K562 (cell line): ENCODE data around the gene CPZ. TPM values are rescaled to one million over a fixed set of nuclear protein-coding genes. Genes with fewer than 3 reads are reported as not detected.

Experiments used
- ATAC-seq: fragments of 200-7000 bp; cut with Tn5 transposase; 3 replicates; pipeline ENCODE4 v1.9.1; 2020; ENCODE audit warnings: moderate library complexity
- BruUV-seq: library from RNA; stranded (reverse); fragments of 400-500 nt; replicated peaks from 2 replicates; lab custom pipeline; 2021; lab: Mats Ljungman, UMichigan
- CTCF ChIA-PET: fragments of 300-600 bp; formaldehyde crosslinking; extraction: SDS; loops from one replicate; lab custom pipeline; 2021; ENCODE audit warnings: low intra/inter-chr PET ratio; lab: Yijun Ruan, JAX
- POLR2A ChIA-PET: fragments of 300-600, 350-650 bp; sonication (Branson Sonifier 250); formaldehyde crosslinking; extraction: SDS; loops from one replicate; lab custom pipeline; 2021; ENCODE audit warnings: antibody characterized with exemption, inconsistent platforms; lab: Yijun Ruan, JAX
- DNase-seq, 4 experiments: peaks; one replicate each; pipeline versions ENCODE4 v3.0.0 to v3.0.0-alpha.2; 2011 to 2018; ENCODE audit warnings: low spot score in 3 of 4, mixed read lengths in 3 of 4; ENCODE audit errors: extremely low read depth in 1 of 4
- FAIRE-seq: peaks from 2 replicates; lab custom pipeline; 2011; peaks lifted over from hg19 to GRCh38; lab: Jason Lieb, UNC
- H2AFZ ChIP-seq: 2 replicates; pipeline ENCODE4 v1.6.0; 2011; ENCODE audit warnings: low read depth, low read length, control low read depth, inconsistent platforms
- H3K27ac ChIP-seq: fragments of 200-600 bp; 3 replicates; pipeline ENCODE4 v1.8.0; 2011; ENCODE audit warnings: low read depth, mild to moderate bottlenecking, control low read depth, inconsistent platforms, low read length, moderate library complexity, mixed read lengths; ENCODE audit errors: extremely low read depth
- H3K27me3 ChIP-seq, 2 experiments: fragments of 300-600 bp in 1 of 2; 2 replicates in 1 of 2; 3 replicates in 1 of 2; pipeline versions ENCODE4 v1.6.0 to v1.8.0; 2011; ENCODE audit warnings: inconsistent platforms in 2 of 2, low read length in 2 of 2, mild to moderate bottlenecking in 1 of 2, mixed read lengths in 1 of 2, moderate library complexity in 1 of 2; ENCODE audit not compliant: control insufficient read depth in 2 of 2, insufficient read depth in 2 of 2
- H3K36me3 ChIP-seq: fragments of 300-600 bp; 3 replicates; pipeline ENCODE4 v1.8.0; 2011; ENCODE audit warnings: mild to moderate bottlenecking, low read length, inconsistent platforms; ENCODE audit not compliant: control insufficient read depth, insufficient read depth
- H3K4me1 ChIP-seq, 2 experiments: fragments of 200-600 bp in 1 of 2; replicated peaks in 1 of 2; 2 replicates in 1 of 2; 3 replicates in 1 of 2; pipeline versions ENCODE4 v1.5.1 to v1.8.0; 2011; ENCODE audit warnings: inconsistent platforms in 2 of 2, low read length in 2 of 2, mild to moderate bottlenecking in 1 of 2, mixed read lengths in 1 of 2, moderate library complexity in 1 of 2; ENCODE audit not compliant: control insufficient read depth in 2 of 2, insufficient read depth in 2 of 2
- H3K4me2 ChIP-seq: 2 replicates; pipeline ENCODE4 v1.6.1; 2011; ENCODE audit warnings: low read length, control low read depth, inconsistent platforms, mixed read lengths; ENCODE audit not compliant: insufficient read depth
- H3K4me3 ChIP-seq: fragments of 200-600 bp; sonication (generic), shearing (Covaris generic); 2 replicates; pipeline ENCODE4 v1.5.1; 2016; ENCODE audit warnings: control low read depth, inconsistent platforms
- H3K79me2 ChIP-seq: fragments of 200-600 bp; 3 replicates; pipeline ENCODE4 v1.8.0; 2011; ENCODE audit warnings: low read length, inconsistent platforms; ENCODE audit not compliant: control insufficient read depth, insufficient read depth
- H3K9ac ChIP-seq, 2 experiments: 2 replicates each; pipeline versions ENCODE4 v1.6.0 to v1.6.1; 2011; ENCODE audit warnings: low read depth in 2 of 2, low read length in 2 of 2, control low read depth in 1 of 2, inconsistent platforms in 1 of 2, mild to moderate bottlenecking in 1 of 2, mixed read lengths in 1 of 2; ENCODE audit not compliant: insufficient read depth in 1 of 2
- H3K9me1 ChIP-seq: one replicate; pipeline ENCODE4 v1.6.0; 2011; ENCODE audit warnings: inconsistent platforms, mild to moderate bottlenecking, low read length, moderate library complexity; ENCODE audit not compliant: control insufficient read depth, insufficient read depth
- H3K9me3 ChIP-seq: replicated peaks from 2 replicates; pipeline ENCODE4 v1.5.1; 2011; ENCODE audit warnings: low read depth, low read length, inconsistent platforms; ENCODE audit not compliant: control insufficient read depth, insufficient read depth
- H4K20me1 ChIP-seq: replicated peaks from 2 replicates; pipeline ENCODE4 v1.6.1; 2011; ENCODE audit warnings: low read length, inconsistent platforms, mixed read lengths; ENCODE audit not compliant: control insufficient read depth, insufficient read depth
- CCAR2 ChIP-seq: fragments of 200-400 bp; formaldehyde crosslinking; IDR thresholded peaks from 2 replicates; pipeline ENCODE4 v1.6.1; 2017; ENCODE audit warnings: mild to moderate bottlenecking, low read depth, low read length
- SAP30 ChIP-seq: fragments of 200-600 bp; sonication (generic); IDR thresholded peaks from 2 replicates; pipeline ENCODE4 v1.6.1; 2012; ENCODE audit warnings: borderline replicate concordance, low read depth, mild to moderate bottlenecking, moderate library complexity, low read length, control low read depth, inconsistent platforms; ENCODE audit not compliant: insufficient read depth, poor library complexity, severe bottlenecking
- WGBS: fragments of 100-300 bp; shearing (Covaris generic); methylation state at CpG from one replicate; pipeline ENCODE4 v1.1.6; 2016; ENCODE audit warnings: low coverage, mixed read lengths; ENCODE audit not compliant: insufficient coverage; ENCODE audit errors: missing lambda C conversion rate; 5-methylcytosine and 5-hydroxymethylcytosine counted together
- in situ Hi-C: fragments of 300-500 bp; cut with MboI; formaldehyde crosslinking; loops from 4 replicates; pipeline ENCODE4 v1.15.0; 2018; ENCODE audit warnings: inconsistent platforms, mixed read lengths
- intact Hi-C: fragments of 100-400 bp; cut with micrococcal nuclease; formaldehyde crosslinking; loops from 2 replicates; pipeline ENCODE4 v1.14.2; 2022
- polyA plus RNA-seq, 8 experiments: library from polyadenylated mRNA; depleted of rRNA in 4 of 8; stranded (reverse) in 5 of 8; unstranded in 3 of 8; fragments of >200 nt; fragmentation: Nextera tagmentation in 2 of 8; fragmentation: Illumina TruSeq in 1 of 8; extraction: Ambion mirVana in 2 of 8; extraction: Trizol in 1 of 8; gene quantifications; 2 replicates each; pipeline versions ENCODE4 v1.2.1 to v1.2.3, GENCODE V29; 2011 to 2014; ENCODE audit warnings: inconsistent platforms in 1 of 8, missing spikeins in 1 of 8
- total RNA-seq, 7 experiments: library from RNA; depleted of rRNA in 6 of 7; stranded (reverse); fragments of >200 nt in 6 of 7; fragmentation: Illumina TruSeq in 2 of 7; extraction: Trizol in 2 of 7; gene quantifications; 2 replicates each; pipeline versions ENCODE4 v1.2.1 to v1.2.3, GENCODE V29; 2011 to 2021; ENCODE audit warnings: low replicate concordance in 1 of 7
- TF ChIP-seq, protein P1 (sequence below): fragments of 250-450 bp; sonication (Bioruptor Pico); IDR thresholded peaks from 2 replicates; pipeline ENCODE4 v1.5.0; 2020; ENCODE audit warnings: mild to moderate bottlenecking

CPZ gene
- total and polyA plus RNA-seq, 9 of the 15 experiments (the other 6 are each of a cell fraction or from before 2014, with no cell fraction given) = 0.06 to 2.2 (median 1.2) TPM; not detected in 1

DNA sequence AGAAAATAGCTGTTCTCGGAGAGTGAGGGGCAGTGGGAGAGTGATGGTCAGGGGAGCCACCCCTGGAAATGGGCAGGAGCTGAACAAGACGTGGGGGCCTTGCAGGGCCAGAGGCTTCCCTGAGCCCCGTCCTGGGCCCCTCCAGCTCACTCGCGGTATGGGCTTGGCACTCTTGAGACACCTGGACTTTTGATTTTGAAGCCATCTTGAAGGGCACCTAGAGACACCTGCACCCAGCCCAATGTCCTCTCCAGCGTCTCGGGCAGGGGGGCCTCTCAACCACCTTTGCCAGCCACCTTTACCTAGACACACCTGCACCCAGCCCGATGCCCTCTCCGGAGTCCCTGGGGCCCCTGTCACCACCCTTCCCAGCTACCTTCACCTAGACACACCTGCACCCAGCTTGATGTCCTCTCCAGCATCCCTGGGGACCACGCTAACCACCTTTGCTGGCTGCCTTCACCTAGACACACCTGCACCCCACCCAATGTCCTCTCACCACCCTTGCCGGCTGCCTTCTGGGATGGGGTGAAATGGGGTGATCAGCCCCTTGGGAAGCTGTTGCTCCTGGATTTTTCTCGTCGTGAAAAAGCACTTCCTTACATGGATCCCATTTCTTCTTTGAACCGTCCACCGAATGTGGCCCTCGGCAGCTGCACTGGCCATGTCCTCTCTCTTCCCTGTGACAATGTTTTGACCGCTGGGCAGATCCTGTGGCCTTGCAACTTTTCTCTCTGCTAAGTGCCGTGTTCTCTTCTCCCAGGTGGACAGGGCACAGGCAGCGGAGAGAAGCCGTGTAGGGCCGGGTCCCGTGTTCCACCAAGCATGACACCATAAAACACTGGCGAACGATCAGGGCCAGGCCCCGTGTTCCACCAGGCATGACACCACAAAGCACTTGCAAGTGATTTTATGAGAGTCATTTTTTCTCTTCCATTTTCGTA, 47.5 kb downstream of the CPZ start:
- Histone ChIP-seq H3K27ac (no peak overlapping the region), H3K79me2 (no peaks in the 10 kb centered on the region), H3K9ac (no peak overlapping the region), H3K4me1 (no peaks in the 10 kb centered on the region), H3K36me3 (no peaks in the 10 kb centered on the region), H3K4me3 (no peak overlapping the region), H2AFZ (no peak overlapping the region), H4K20me1 (peaks cover 3% of the 10 kb centered on the region; the same call in 1 of the 2 replicates), H3K4me2 (no peak overlapping the region), H3K9me3 (no peaks in the 10 kb centered on the region), H3K9me1 (no peaks in the 10 kb centered on the region), H3K27me3 (peaks cover 21 to 63% of the 10 kb centered on the region in 2 experiments; a peak in 4 of 5 replicates)
- CTCF ChIA-PET = no interaction called here
- in situ Hi-C loops (no loop called here), intact Hi-C loops (no loop called here)
- TF ChIP-seq CCAR2 (no peak), SAP30 (no peak)
- TF ChIP-seq, protein P1, sequence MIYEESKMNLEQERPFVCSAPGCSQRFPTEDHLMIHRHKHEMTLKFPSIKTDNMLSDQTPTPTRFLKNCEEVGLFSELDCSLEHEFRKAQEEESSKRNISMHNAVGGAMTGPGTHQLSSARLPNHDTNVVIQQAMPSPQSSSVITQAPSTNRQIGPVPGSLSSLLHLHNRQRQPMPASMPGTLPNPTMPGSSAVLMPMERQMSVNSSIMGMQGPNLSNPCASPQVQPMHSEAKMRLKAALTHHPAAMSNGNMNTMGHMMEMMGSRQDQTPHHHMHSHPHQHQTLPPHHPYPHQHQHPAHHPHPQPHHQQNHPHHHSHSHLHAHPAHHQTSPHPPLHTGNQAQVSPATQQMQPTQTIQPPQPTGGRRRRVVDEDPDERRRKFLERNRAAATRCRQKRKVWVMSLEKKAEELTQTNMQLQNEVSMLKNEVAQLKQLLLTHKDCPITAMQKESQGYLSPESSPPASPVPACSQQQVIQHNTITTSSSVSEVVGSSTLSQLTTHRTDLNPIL (CRISPR knock-in tag) = no peak
- no TSS peak for BruUV-seq
- 2% methylated on average over 24 of the region's 26 CpGs for WGBS
- DNase-seq = no peak
- POLR2A ChIA-PET = interaction anchor here (0.9 kb wide), 1 partner anchor 10 kb away, joined by 3 read pairs; no protein-coding TSS in a partner anchor
- no peak for ATAC-seq
- no peak for FAIRE-seq
